HepG2 (cell line): ENCODE results near the gene SIM1. TPM values are rescaled to one million over a fixed set of nuclear protein-coding genes. Genes with fewer than 3 reads are reported as not detected.

Experiments used
- ATAC-seq: fragments of 200-7000 bp; cut with Tn5 transposase; 3 replicates; pipeline ENCODE4 v1.9.1; 2020; ENCODE audit warnings: mild to moderate bottlenecking, moderate library complexity
- BruUV-seq: library from RNA; stranded (reverse); fragments of 400-500 nt; replicated peaks from 2 replicates; lab custom pipeline; 2021; lab: Mats Ljungman, UMichigan
- CTCF ChIA-PET: fragments of 300-600 bp; formaldehyde crosslinking; extraction: SDS; loops from one replicate; lab custom pipeline; 2021; ENCODE audit warnings: low total read pairs, inconsistent platforms, low intra/inter-chr PET ratio; lab: Yijun Ruan, JAX
- POLR2A ChIA-PET: fragments of 350-600 bp; sonication (Branson Sonifier 250); formaldehyde crosslinking; loops from one replicate; lab custom pipeline; 2020; ENCODE audit warnings: antibody characterized with exemption, inconsistent platforms; lab: Yijun Ruan, JAX
- DNase-seq: peaks from one replicate; pipeline ENCODE4 v3.0.0-alpha.2; 2015; ENCODE audit warnings: low spot score
- FAIRE-seq: peaks from 3 replicates; lab custom pipeline; 2011; peaks lifted over from hg19 to GRCh38; lab: Jason Lieb, UNC
- H2AFZ ChIP-seq: one replicate; pipeline ENCODE4 v1.6.1; 2011; ENCODE audit warnings: low read length, inconsistent platforms
- H3K27ac ChIP-seq: fragments of 300-600 bp; 3 replicates; pipeline ENCODE4 v1.8.0; 2011; ENCODE audit warnings: mixed run types, mild to moderate bottlenecking, mixed read lengths, low read length, inconsistent platforms; ENCODE audit not compliant: insufficient read depth; ENCODE audit errors: extremely low read length
- H3K27me3 ChIP-seq, 2 experiments: fragments of 200-600 bp in 1 of 2; 2 replicates in 1 of 2; 3 replicates in 1 of 2; pipeline versions ENCODE4 v1.6.0 to v1.8.0; 2011; ENCODE audit warnings: low read length in 2 of 2, mild to moderate bottlenecking in 2 of 2, moderate library complexity in 2 of 2, inconsistent platforms in 1 of 2; ENCODE audit not compliant: insufficient read depth in 2 of 2, control insufficient read depth in 1 of 2
- H3K36me3 ChIP-seq, 2 experiments: fragments of 200-600 bp in 1 of 2; replicated peaks in 1 of 2; 2 replicates in 1 of 2; 3 replicates in 1 of 2; pipeline versions ENCODE4 v1.5.1 to v1.8.0; 2011; ENCODE audit warnings: low read length in 2 of 2, inconsistent platforms in 1 of 2; ENCODE audit not compliant: insufficient read depth in 2 of 2, control insufficient read depth in 1 of 2
- H3K4me1 ChIP-seq: 2 replicates; pipeline ENCODE4 v1.5.1; 2012; ENCODE audit warnings: low read length, inconsistent platforms; ENCODE audit not compliant: insufficient read depth
- H3K4me2 ChIP-seq: 2 replicates; pipeline ENCODE4 v1.6.0; 2011; ENCODE audit warnings: low read depth, low read length, inconsistent platforms
- H3K4me3 ChIP-seq, 3 experiments: fragments of 200-600 bp in 1 of 3; sonication (generic), shearing (Covaris generic) in 1 of 3; replicated peaks in 1 of 3; 2 replicates each; pipeline ENCODE4 v1.5.1; 2011 to 2016; ENCODE audit warnings: low read length in 3 of 3, inconsistent platforms in 2 of 3, low read depth in 2 of 3, mild to moderate bottlenecking in 2 of 3, control low read depth in 1 of 3, mixed read lengths in 1 of 3; ENCODE audit not compliant: insufficient read depth in 1 of 3
- H3K79me2 ChIP-seq: one replicate; pipeline ENCODE4 v1.6.1; 2011; ENCODE audit warnings: low read length, inconsistent platforms; ENCODE audit not compliant: insufficient read depth
- H3K9ac ChIP-seq: 2 replicates; pipeline ENCODE4 v1.6.0; 2011; ENCODE audit warnings: mild to moderate bottlenecking, low read depth, low read length, inconsistent platforms; ENCODE audit not compliant: insufficient read depth
- H3K9me3 ChIP-seq: 2 replicates; pipeline ENCODE4 v1.5.1; 2012; ENCODE audit warnings: mild to moderate bottlenecking, low read length
- H4K20me1 ChIP-seq: 2 replicates; pipeline ENCODE4 v1.6.0; 2011; ENCODE audit warnings: inconsistent platforms, mild to moderate bottlenecking, low read length, moderate library complexity; ENCODE audit not compliant: insufficient read depth
- JUN ChIP-seq: sonication (generic); formaldehyde crosslinking; IDR thresholded peaks from 2 replicates; pipeline ENCODE4 v1.4.0; 2020; ENCODE audit warnings: mild to moderate bottlenecking, missing genetic modification reagents
- NR2F1 ChIP-seq, 2 experiments: fragments of 450-650 bp in 1 of 2; formaldehyde crosslinking in 1 of 2; IDR thresholded peaks; 2 replicates each; pipeline versions ENCODE4 v1.5.0 to v1.6.1; 2016 to 2020; ENCODE audit warnings: mild to moderate bottlenecking in 1 of 2, missing compliant biosample characterization in 1 of 2, missing genetic modification reagents in 1 of 2, moderate library complexity in 1 of 2
- POLR2G ChIP-seq: fragments of 200-400 bp; formaldehyde crosslinking; IDR thresholded peaks from 2 replicates; pipeline ENCODE4 v1.6.1; 2018; ENCODE audit warnings: mild to moderate bottlenecking, low read depth, low read length, moderate library complexity
- PRPF4 ChIP-seq: fragments of 200-400 bp; formaldehyde crosslinking; IDR thresholded peaks from 2 replicates; pipeline ENCODE4 v1.6.1; 2016; ENCODE audit warnings: low read length, low read depth; ENCODE audit not compliant: poor library complexity, severe bottlenecking
- RAD51 ChIP-seq: fragments of 450-650 bp; IDR thresholded peaks from 2 replicates; pipeline ENCODE4 v1.6.1; 2016; ENCODE audit warnings: borderline replicate concordance
- RCOR2 ChIP-seq: IDR thresholded peaks from 2 replicates; pipeline ENCODE4 v1.6.1; 2016; ENCODE audit warnings: missing biosample characterization, missing genetic modification reagents
- ZNF350 ChIP-seq: sonication (generic); formaldehyde crosslinking; IDR thresholded peaks from 2 replicates; pipeline ENCODE4 v1.4.0; 2020; ENCODE audit warnings: mild to moderate bottlenecking, low read depth, missing genetic modification reagents, borderline replicate concordance
- ZNF44 ChIP-seq: sonication (generic); formaldehyde crosslinking; IDR thresholded peaks from 2 replicates; pipeline ENCODE4 v1.5.1; 2020; ENCODE audit warnings: mild to moderate bottlenecking, missing genetic modification reagents
- ZNF460 ChIP-seq: sonication (generic); formaldehyde crosslinking; IDR thresholded peaks from 2 replicates; pipeline ENCODE4 v1.5.1; 2020; ENCODE audit warnings: missing genetic modification reagents, mild to moderate bottlenecking, borderline replicate concordance
- ZNF777 ChIP-seq: sonication (generic); formaldehyde crosslinking; IDR thresholded peaks from 2 replicates; pipeline ENCODE4 v1.4.0; 2020; ENCODE audit warnings: missing genetic modification reagents
- WGBS: methylation state at CpG from one replicate; pipeline ENCODE4 v1.1.6; 2017; ENCODE audit warnings: low lambda C conversion rate; 5-methylcytosine and 5-hydroxymethylcytosine counted together
- in situ Hi-C: cut with HindIII; loops from 2 replicates; pipeline ENCODE4 v1.10.0; 2017; ENCODE audit warnings: low pct_unique_long_range_greater_than_20kb; ENCODE audit not compliant: extremely low pct_ligation_motif_present
- intact Hi-C: fragments of 100-400 bp; cut with micrococcal nuclease; formaldehyde crosslinking; loops from one replicate; pipeline ENCODE4 v1.10.0; 2022; ENCODE audit not compliant: unreplicated experiment
- polyA plus RNA-seq, 8 experiments: library from polyadenylated mRNA; depleted of rRNA in 3 of 8; stranded (reverse) in 7 of 8; unstranded in 1 of 8; fragments of >200 nt; fragmentation: Illumina TruSeq in 4 of 8; extraction: Trizol in 4 of 8; gene quantifications; 2 replicates each; pipeline versions ENCODE4 v1.2.1 to v1.2.3, GENCODE V29; 2011 to 2016; ENCODE audit warnings: low read depth in 4 of 8, missing spikeins in 1 of 8, mixed read lengths in 1 of 8; ENCODE audit not compliant: insufficient read depth in 1 of 8
- total RNA-seq, 5 experiments: library from RNA; depleted of rRNA; stranded (reverse); fragments of >200 nt; fragmentation: Illumina TruSeq; extraction: Trizol; gene quantifications; 2 replicates each; pipeline ENCODE4 v1.2.3, GENCODE V29; 2016; ENCODE audit warnings: low read depth in 1 of 5
- TF ChIP-seq, protein P1 (sequence below): sonication (generic); formaldehyde crosslinking; IDR thresholded peaks from 2 replicates; pipeline ENCODE4 v1.4.0; 2020; ENCODE audit warnings: missing genetic modification reagents, borderline replicate concordance
- TF ChIP-seq, protein P2 (sequence below): IDR thresholded peaks from 2 replicates; pipeline ENCODE4 v1.6.1; 2016; ENCODE audit warnings: low read depth, control low read depth
- TF ChIP-seq, protein P3 (sequence below): sonication (generic); formaldehyde crosslinking; IDR thresholded peaks from 2 replicates; pipeline ENCODE4 v1.5.0; 2020; ENCODE audit warnings: mild to moderate bottlenecking, missing genetic modification reagents
- TF ChIP-seq, protein P4 (sequence below): sonication (generic); formaldehyde crosslinking; IDR thresholded peaks from 2 replicates; pipeline ENCODE4 v1.8.0; 2022; ENCODE audit warnings: missing genetic modification reagents, mild to moderate bottlenecking, moderate library complexity, borderline replicate concordance

Gene SIM1
- total and polyA plus RNA-seq, 2 of the 13 experiments (the other 11 are each of a cell fraction or from before 2014, with no cell fraction given): not detected

DNA sequence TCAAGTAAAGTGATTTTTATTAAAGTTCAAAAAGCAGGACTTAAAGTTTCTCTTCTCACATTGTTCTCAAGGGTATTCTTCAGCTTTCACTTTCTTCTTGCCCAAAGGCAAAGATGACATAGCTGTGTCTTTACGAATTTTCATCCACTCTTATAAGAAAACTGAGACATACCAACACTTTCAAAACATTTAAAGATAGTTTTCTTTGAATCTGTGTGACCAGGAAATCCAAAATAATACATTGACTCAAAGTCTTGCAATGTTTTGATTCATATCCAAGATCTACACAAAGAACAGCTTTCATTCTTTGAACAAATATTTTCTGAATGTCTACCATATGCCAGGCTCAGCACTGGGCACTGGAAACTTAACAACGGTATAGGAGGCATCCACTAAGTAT, 117.9 kb downstream of the SIM1 start:
- BruUV-seq: no TSS peak
- POLR2A ChIA-PET: no interaction called here
- Histone ChIP-seq H3K79me2 (no peaks in the 10 kb centered on the region), H3K36me3 (no peaks in the 10 kb centered on the region), H3K9ac (no peak overlapping the region), H3K27ac (no peak overlapping the region), H3K4me3 (no peak overlapping the region), H2AFZ (no peak overlapping the region), H3K4me2 (no peak overlapping the region), H4K20me1 (no peaks in the 10 kb centered on the region), H3K9me3 (no peaks in the 10 kb centered on the region), H3K4me1 (no peaks in the 10 kb centered on the region), H3K27me3 (no peaks in the 10 kb centered on the region)
- DNase-seq: no peak
- intact Hi-C loops: no loop called here
- 2% methylated on average over 2 of the region's 2 CpGs for WGBS
- no peak for ATAC-seq
- CTCF ChIA-PET: no interaction called here
- FAIRE-seq: no peak
- in situ Hi-C loops: no loop called here
- TF ChIP-seq JUN (no peak), ZNF777 (CRISPR knock-in tag) (no peak), NR2F1 (CRISPR knock-in tag; IDR thresholded peaks at IDR 0.05) (no peak), ZNF350 (CRISPR knock-in tag) (no peak), ZNF460 (CRISPR knock-in tag) (no peak), ZNF44 (no peak), RAD51 (no peak), POLR2G (no peak), PRPF4 (no peak), RCOR2 (CRISPR knock-in tag) (no peak)
- TF ChIP-seq, protein P1, sequence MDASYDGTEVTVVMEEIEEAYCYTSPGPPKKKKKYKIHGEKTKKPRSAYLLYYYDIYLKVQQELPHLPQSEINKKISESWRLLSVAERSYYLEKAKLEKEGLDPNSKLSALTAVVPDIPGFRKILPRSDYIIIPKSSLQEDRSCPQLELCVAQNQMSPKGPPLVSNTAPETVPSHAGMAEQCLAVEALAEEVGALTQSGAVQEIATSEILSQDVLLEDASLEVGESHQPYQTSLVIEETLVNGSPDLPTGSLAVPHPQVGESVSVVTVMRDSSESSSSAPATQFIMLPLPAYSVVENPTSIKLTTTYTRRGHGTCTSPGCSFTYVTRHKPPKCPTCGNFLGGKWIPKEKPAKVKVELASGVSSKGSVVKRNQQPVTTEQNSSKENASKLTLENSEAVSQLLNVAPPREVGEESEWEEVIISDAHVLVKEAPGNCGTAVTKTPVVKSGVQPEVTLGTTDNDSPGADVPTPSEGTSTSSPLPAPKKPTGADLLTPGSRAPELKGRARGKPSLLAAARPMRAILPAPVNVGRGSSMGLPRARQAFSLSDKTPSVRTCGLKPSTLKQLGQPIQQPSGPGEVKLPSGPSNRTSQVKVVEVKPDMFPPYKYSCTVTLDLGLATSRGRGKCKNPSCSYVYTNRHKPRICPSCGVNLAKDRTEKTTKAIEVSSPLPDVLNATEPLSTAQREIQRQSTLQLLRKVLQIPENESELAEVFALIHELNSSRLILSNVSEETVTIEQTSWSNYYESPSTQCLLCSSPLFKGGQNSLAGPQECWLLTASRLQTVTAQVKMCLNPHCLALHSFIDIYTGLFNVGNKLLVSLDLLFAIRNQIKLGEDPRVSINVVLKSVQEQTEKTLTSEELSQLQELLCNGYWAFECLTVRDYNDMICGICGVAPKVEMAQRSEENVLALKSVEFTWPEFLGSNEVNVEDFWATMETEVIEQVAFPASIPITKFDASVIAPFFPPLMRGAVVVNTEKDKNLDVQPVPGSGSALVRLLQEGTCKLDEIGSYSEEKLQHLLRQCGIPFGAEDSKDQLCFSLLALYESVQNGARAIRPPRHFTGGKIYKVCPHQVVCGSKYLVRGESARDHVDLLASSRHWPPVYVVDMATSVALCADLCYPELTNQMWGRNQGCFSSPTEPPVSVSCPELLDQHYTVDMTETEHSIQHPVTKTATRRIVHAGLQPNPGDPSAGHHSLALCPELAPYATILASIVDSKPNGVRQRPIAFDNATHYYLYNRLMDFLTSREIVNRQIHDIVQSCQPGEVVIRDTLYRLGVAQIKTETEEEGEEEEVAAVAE (CRISPR knock-in tag): no peak
- TF ChIP-seq, protein P2, sequence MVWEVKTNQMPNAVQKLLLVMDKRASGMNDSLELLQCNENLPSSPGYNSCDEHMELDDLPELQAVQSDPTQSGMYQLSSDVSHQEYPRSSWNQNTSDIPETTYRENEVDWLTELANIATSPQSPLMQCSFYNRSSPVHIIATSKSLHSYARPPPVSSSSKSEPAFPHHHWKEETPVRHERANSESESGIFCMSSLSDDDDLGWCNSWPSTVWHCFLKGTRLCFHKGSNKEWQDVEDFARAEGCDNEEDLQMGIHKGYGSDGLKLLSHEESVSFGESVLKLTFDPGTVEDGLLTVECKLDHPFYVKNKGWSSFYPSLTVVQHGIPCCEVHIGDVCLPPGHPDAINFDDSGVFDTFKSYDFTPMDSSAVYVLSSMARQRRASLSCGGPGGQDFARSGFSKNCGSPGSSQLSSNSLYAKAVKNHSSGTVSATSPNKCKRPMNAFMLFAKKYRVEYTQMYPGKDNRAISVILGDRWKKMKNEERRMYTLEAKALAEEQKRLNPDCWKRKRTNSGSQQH (CRISPR knock-in tag): no peak
- TF ChIP-seq, protein P3, sequence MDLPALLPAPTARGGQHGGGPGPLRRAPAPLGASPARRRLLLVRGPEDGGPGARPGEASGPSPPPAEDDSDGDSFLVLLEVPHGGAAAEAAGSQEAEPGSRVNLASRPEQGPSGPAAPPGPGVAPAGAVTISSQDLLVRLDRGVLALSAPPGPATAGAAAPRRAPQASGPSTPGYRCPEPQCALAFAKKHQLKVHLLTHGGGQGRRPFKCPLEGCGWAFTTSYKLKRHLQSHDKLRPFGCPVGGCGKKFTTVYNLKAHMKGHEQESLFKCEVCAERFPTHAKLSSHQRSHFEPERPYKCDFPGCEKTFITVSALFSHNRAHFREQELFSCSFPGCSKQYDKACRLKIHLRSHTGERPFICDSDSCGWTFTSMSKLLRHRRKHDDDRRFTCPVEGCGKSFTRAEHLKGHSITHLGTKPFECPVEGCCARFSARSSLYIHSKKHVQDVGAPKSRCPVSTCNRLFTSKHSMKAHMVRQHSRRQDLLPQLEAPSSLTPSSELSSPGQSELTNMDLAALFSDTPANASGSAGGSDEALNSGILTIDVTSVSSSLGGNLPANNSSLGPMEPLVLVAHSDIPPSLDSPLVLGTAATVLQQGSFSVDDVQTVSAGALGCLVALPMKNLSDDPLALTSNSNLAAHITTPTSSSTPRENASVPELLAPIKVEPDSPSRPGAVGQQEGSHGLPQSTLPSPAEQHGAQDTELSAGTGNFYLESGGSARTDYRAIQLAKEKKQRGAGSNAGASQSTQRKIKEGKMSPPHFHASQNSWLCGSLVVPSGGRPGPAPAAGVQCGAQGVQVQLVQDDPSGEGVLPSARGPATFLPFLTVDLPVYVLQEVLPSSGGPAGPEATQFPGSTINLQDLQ: no peak
- TF ChIP-seq, protein P4, sequence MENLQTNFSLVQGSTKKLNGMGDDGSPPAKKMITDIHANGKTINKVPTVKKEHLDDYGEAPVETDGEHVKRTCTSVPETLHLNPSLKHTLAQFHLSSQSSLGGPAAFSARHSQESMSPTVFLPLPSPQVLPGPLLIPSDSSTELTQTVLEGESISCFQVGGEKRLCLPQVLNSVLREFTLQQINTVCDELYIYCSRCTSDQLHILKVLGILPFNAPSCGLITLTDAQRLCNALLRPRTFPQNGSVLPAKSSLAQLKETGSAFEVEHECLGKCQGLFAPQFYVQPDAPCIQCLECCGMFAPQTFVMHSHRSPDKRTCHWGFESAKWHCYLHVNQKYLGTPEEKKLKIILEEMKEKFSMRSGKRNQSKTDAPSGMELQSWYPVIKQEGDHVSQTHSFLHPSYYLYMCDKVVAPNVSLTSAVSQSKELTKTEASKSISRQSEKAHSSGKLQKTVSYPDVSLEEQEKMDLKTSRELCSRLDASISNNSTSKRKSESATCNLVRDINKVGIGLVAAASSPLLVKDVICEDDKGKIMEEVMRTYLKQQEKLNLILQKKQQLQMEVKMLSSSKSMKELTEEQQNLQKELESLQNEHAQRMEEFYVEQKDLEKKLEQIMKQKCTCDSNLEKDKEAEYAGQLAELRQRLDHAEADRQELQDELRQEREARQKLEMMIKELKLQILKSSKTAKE (CRISPR knock-in tag): no peak
